ENCODE measurements around the gene TREM1. TPM values are rescaled to one million over a fixed set of nuclear protein-coding genes. Genes with fewer than 3 reads are reported as not detected.

Gene TREM1
- total and polyA plus RNA-seq, 4 donors: 6.2 to 18.4 (median 6.5) TPM; not detected in 1

- ATAC-seq (ENCODE audit: low FRiP score): peak; percentile 29
Measured at GRCh38 chr6:41237128-41237527, 49.4 kb downstream of the TREM1 start.

DNA sequence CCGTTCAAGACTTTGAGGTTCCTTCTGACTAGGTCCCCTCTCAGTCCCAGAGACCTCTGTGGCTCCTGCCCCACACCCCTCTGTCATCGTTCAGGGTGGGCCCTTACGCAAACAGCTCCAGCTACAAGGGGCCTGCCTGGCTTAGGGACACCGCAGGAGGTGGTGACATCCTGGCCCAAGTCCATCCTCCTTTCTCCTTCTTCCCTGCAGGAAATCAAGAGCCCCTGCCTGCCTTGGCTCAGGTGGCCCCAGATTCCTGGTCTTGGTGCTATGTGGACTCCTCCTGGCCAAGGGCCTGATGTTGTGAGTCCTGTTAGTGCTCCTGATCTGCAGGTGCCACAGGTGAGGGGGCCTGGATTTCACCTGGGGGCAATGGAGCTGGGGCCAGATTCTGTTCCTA lies 50.2 kb downstream of the TREM1 start:
- ATAC-seq (ENCODE audit: low FRiP score) (no peak), DNase-seq (no peak)

More at GRCh38 chr6:41237128-41237527, 49.4 kb downstream of the TREM1 start:
- peaks cover 1% of the 10 kb centered on the region for H3K9me3 ChIP-seq (ENCODE audit: control insufficient read depth, low read length)
- 62 to 82% methylated on average over 5 of the region's 5 CpGs for WGBS, 2 donors
- H3K36me3 ChIP-seq (ENCODE audit: control insufficient read depth in 1 of 2, insufficient read depth in 2 of 2, low read length in 1 of 2): no peaks in the 10 kb centered on the region
- no peaks in the 10 kb centered on the region for H3K4me1 ChIP-seq (ENCODE audit: control insufficient read depth in 1 of 2, insufficient read depth in 2 of 2, low read length in 2 of 2)
- DNase-seq: no peak
- H3K27ac ChIP-seq (ENCODE audit: low read depth in 1 of 2, low read length in 2 of 2): no peak overlapping the region
- intact Hi-C loops (cut with DNase I): no loop called here
- H3K4me3 ChIP-seq (ENCODE audit: low read length in 2 of 2): no peak overlapping the region
- H3K27me3 ChIP-seq (ENCODE audit: control insufficient read depth in 1 of 2, insufficient read depth in 2 of 2, low read length in 1 of 2): peaks cover 0 to 2% of the 10 kb centered on the region in 2 donors

GRCh38 chr6:41232667-41233066 lies 53.8 kb downstream of the TREM1 start:
- H3K4me3 ChIP-seq (ENCODE audit: low read length in 2 of 2): no peak overlapping the region
- no peaks in the 10 kb centered on the region for H3K27me3 ChIP-seq (ENCODE audit: control insufficient read depth in 1 of 2, insufficient read depth in 2 of 2, low read length in 1 of 2)
- no peak overlapping the region for H3K27ac ChIP-seq (ENCODE audit: low read depth in 1 of 2, low read length in 2 of 2)
- ATAC-seq (ENCODE audit: low FRiP score) (no peak), DNase-seq (no peak)
- H3K9me3 ChIP-seq (ENCODE audit: control insufficient read depth, low read length): no peaks in the 10 kb centered on the region
- WGBS, 2 donors: 78 to 83% methylated on average over 6 of the region's 6 CpGs
- no peaks in the 10 kb centered on the region for H3K4me1 ChIP-seq (ENCODE audit: control insufficient read depth in 1 of 2, insufficient read depth in 2 of 2, low read length in 2 of 2)
- intact Hi-C loops (cut with DNase I): no loop called here
- H3K36me3 ChIP-seq (ENCODE audit: control insufficient read depth in 1 of 2, insufficient read depth in 2 of 2, low read length in 1 of 2): no peaks in the 10 kb centered on the region

More for the DNA sequence above, 50.2 kb downstream of the TREM1 start:
- no peak overlapping the region for H3K4me3 ChIP-seq (ENCODE audit: low read length in 2 of 2)
- no peaks in the 10 kb centered on the region for H3K4me1 ChIP-seq (ENCODE audit: control insufficient read depth in 1 of 2, insufficient read depth in 2 of 2, low read length in 2 of 2)
- intact Hi-C loops (cut with DNase I): no loop called here
- no peak overlapping the region for H3K27ac ChIP-seq (ENCODE audit: low read depth in 1 of 2, low read length in 2 of 2)
- H3K36me3 ChIP-seq (ENCODE audit: control insufficient read depth in 1 of 2, insufficient read depth in 2 of 2, low read length in 1 of 2): no peaks in the 10 kb centered on the region
- WGBS, 2 donors: 74 to 78% methylated on average over 4 of the region's 4 CpGs
- peaks cover 0 to 2% of the 10 kb centered on the region in 2 donors for H3K27me3 ChIP-seq (ENCODE audit: control insufficient read depth in 1 of 2, insufficient read depth in 2 of 2, low read length in 1 of 2)
- peaks cover 1% of the 10 kb centered on the region for H3K9me3 ChIP-seq (ENCODE audit: control insufficient read depth, low read length)

- ATAC-seq (ENCODE audit: low FRiP score) (no peak), DNase-seq (no peak)
- Histone ChIP-seq H3K36me3 (ENCODE audit: control insufficient read depth in 1 of 2, insufficient read depth in 2 of 2, low read length in 1 of 2) (no peaks in the 10 kb centered on the region), H3K4me3 (ENCODE audit: low read length in 2 of 2) (no peak overlapping the region), H3K9me3 (ENCODE audit: control insufficient read depth, low read length) (no peaks in the 10 kb centered on the region), H3K4me1 (ENCODE audit: control insufficient read depth in 1 of 2, insufficient read depth in 2 of 2, low read length in 2 of 2) (no peaks in the 10 kb centered on the region), H3K27ac (ENCODE audit: low read depth in 1 of 2, low read length in 2 of 2) (no peak overlapping the region), H3K27me3 (ENCODE audit: control insufficient read depth in 1 of 2, insufficient read depth in 2 of 2, low read length in 1 of 2) (no peaks in the 10 kb centered on the region)
- WGBS, 2 donors: 48 to 65% methylated on average over 5 of the region's 5 CpGs
- intact Hi-C loops (cut with DNase I): no loop called here
Measured at GRCh38 chr6:41231246-41231645, 55.2 kb downstream of the TREM1 start.

DNA sequence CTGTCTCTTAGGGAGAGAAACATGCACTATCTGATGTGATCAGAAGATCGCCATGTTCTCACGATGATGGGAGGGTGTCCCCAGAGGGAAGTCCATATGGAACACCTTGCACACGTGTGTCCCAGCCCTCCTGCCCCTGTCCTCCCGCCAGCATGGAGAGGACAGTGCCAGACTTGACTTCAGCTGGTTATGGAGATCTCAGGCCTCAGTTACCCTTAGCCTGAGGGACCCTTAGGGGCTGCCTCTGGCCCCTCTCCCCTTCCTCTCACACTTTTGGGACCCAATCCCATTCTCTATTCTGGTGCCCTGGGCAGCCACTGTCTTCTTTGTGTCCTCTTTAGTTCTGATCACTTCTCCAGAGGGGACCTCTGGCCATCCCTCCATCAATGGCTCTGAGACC lies 56.8 kb downstream of the TREM1 start:
- H3K9me3 ChIP-seq (ENCODE audit: control insufficient read depth, low read length): no peaks in the 10 kb centered on the region
- no peaks in the 10 kb centered on the region for H3K27me3 ChIP-seq (ENCODE audit: control insufficient read depth in 1 of 2, insufficient read depth in 2 of 2, low read length in 1 of 2)
- H3K4me1 ChIP-seq (ENCODE audit: control insufficient read depth in 1 of 2, insufficient read depth in 2 of 2, low read length in 2 of 2): no peaks in the 10 kb centered on the region
- 82 to 86% methylated on average over 4 of the region's 4 CpGs for WGBS, 2 donors
- H3K27ac ChIP-seq (ENCODE audit: low read depth in 1 of 2, low read length in 2 of 2): no peak overlapping the region
- intact Hi-C loops (cut with DNase I): no loop called here
- no peak overlapping the region for H3K4me3 ChIP-seq (ENCODE audit: low read length in 2 of 2)
- no peaks in the 10 kb centered on the region for H3K36me3 ChIP-seq (ENCODE audit: control insufficient read depth in 1 of 2, insufficient read depth in 2 of 2, low read length in 1 of 2)
- ATAC-seq (ENCODE audit: low FRiP score) (no peak), DNase-seq (no peak)

GRCh38 chr6:41228616-41229015 lies 57.9 kb downstream of the TREM1 start:
- Histone ChIP-seq H3K36me3 (ENCODE audit: control insufficient read depth in 1 of 2, insufficient read depth in 2 of 2, low read length in 1 of 2) (no peaks in the 10 kb centered on the region), H3K27ac (ENCODE audit: low read depth in 1 of 2, low read length in 2 of 2) (no peak overlapping the region), H3K4me3 (ENCODE audit: low read length in 2 of 2) (no peak overlapping the region), H3K9me3 (ENCODE audit: control insufficient read depth, low read length) (no peaks in the 10 kb centered on the region), H3K4me1 (ENCODE audit: control insufficient read depth in 1 of 2, insufficient read depth in 2 of 2, low read length in 2 of 2) (no peaks in the 10 kb centered on the region), H3K27me3 (ENCODE audit: control insufficient read depth in 1 of 2, insufficient read depth in 2 of 2, low read length in 1 of 2) (peaks cover 0 to 2% of the 10 kb centered on the region in 2 donors)
- 44 to 51% methylated on average over 5 of the region's 5 CpGs for WGBS, 2 donors
- ATAC-seq (ENCODE audit: low FRiP score) (no peak), DNase-seq (no peak)
- intact Hi-C loops (cut with DNase I): no loop called here

GRCh38 chr6:41228096-41228495 lies 58.4 kb downstream of the TREM1 start, which contains the start of gene TREML4:
Gene TREML4, plus strand, starts transcription at chr6:41228349. Its CDS starts 79 bp downstream, at chr6:41228428.
- H3K4me1 ChIP-seq (ENCODE audit: control insufficient read depth in 1 of 2, insufficient read depth in 2 of 2, low read length in 2 of 2): no peaks in the 10 kb centered on the region
- peaks cover 0 to 2% of the 10 kb centered on the region in 2 donors for H3K27me3 ChIP-seq (ENCODE audit: control insufficient read depth in 1 of 2, insufficient read depth in 2 of 2, low read length in 1 of 2)
- H3K9me3 ChIP-seq (ENCODE audit: control insufficient read depth, low read length): no peaks in the 10 kb centered on the region
- ATAC-seq (ENCODE audit: low FRiP score): no peak
- H3K4me3 ChIP-seq (ENCODE audit: low read length in 2 of 2): no peak within 1 kb of the TSS
- WGBS, 2 donors: 53 to 59% methylated on average over 5 of the region's 5 CpGs
- H3K36me3 ChIP-seq (ENCODE audit: control insufficient read depth in 1 of 2, insufficient read depth in 2 of 2, low read length in 1 of 2): no peaks in the 10 kb centered on the region
- H3K27ac ChIP-seq (ENCODE audit: low read depth in 1 of 2, low read length in 2 of 2): no peak within 1 kb of the TSS
- no peak for DNase-seq
- intact Hi-C loops (cut with DNase I): no loop called here

GRCh38 chr6:41226752-41227151 lies 59.7 kb downstream of the TREM1 start:
- H3K9me3 ChIP-seq (ENCODE audit: control insufficient read depth, low read length): no peaks in the 10 kb centered on the region
- H3K4me1 ChIP-seq (ENCODE audit: control insufficient read depth in 1 of 2, insufficient read depth in 2 of 2, low read length in 2 of 2): no peaks in the 10 kb centered on the region
- no peak overlapping the region for H3K4me3 ChIP-seq (ENCODE audit: low read length in 2 of 2)
- no peak overlapping the region for H3K27ac ChIP-seq (ENCODE audit: low read depth in 1 of 2, low read length in 2 of 2)
- no peaks in the 10 kb centered on the region for H3K36me3 ChIP-seq (ENCODE audit: control insufficient read depth in 1 of 2, insufficient read depth in 2 of 2, low read length in 1 of 2)
- no peak for ATAC-seq (ENCODE audit: low FRiP score)
- peaks cover 0 to 2% of the 10 kb centered on the region in 2 donors for H3K27me3 ChIP-seq (ENCODE audit: control insufficient read depth in 1 of 2, insufficient read depth in 2 of 2, low read length in 1 of 2)
- intact Hi-C loops (cut with DNase I): no loop called here
- 39 to 47% methylated on average over 3 of the region's 3 CpGs for WGBS, 2 donors
- DNase-seq: no peak

GRCh38 chr6:41224800-41225199 lies 61.7 kb downstream of the TREM1 start:
- DNase-seq (no peak), ATAC-seq (ENCODE audit: low FRiP score) (no peak)
- 83 to 87% methylated on average over 1 of the region's 1 CpG for WGBS, 2 donors
- Histone ChIP-seq H3K4me3 (ENCODE audit: low read length in 2 of 2) (no peak overlapping the region), H3K4me1 (ENCODE audit: control insufficient read depth in 1 of 2, insufficient read depth in 2 of 2, low read length in 2 of 2) (no peaks in the 10 kb centered on the region), H3K27me3 (ENCODE audit: control insufficient read depth in 1 of 2, insufficient read depth in 2 of 2, low read length in 1 of 2) (peaks cover 0 to 2% of the 10 kb centered on the region in 2 donors), H3K9me3 (ENCODE audit: control insufficient read depth, low read length) (peaks cover 2% of the 10 kb centered on the region), H3K27ac (ENCODE audit: low read depth in 1 of 2, low read length in 2 of 2) (no peak overlapping the region), H3K36me3 (ENCODE audit: control insufficient read depth in 1 of 2, insufficient read depth in 2 of 2, low read length in 1 of 2) (no peaks in the 10 kb centered on the region)
- intact Hi-C loops (cut with DNase I): no loop called here

Measured in aorta (tissue), 5 donors.